ENCODE measurements around the gene TDRD7. TPM values are rescaled to one million over a fixed set of nuclear protein-coding genes. Genes with fewer than 3 reads are reported as not detected.

TDRD7 gene
- polyA plus RNA-seq, 1 experiment: 8.2 TPM

DNA sequence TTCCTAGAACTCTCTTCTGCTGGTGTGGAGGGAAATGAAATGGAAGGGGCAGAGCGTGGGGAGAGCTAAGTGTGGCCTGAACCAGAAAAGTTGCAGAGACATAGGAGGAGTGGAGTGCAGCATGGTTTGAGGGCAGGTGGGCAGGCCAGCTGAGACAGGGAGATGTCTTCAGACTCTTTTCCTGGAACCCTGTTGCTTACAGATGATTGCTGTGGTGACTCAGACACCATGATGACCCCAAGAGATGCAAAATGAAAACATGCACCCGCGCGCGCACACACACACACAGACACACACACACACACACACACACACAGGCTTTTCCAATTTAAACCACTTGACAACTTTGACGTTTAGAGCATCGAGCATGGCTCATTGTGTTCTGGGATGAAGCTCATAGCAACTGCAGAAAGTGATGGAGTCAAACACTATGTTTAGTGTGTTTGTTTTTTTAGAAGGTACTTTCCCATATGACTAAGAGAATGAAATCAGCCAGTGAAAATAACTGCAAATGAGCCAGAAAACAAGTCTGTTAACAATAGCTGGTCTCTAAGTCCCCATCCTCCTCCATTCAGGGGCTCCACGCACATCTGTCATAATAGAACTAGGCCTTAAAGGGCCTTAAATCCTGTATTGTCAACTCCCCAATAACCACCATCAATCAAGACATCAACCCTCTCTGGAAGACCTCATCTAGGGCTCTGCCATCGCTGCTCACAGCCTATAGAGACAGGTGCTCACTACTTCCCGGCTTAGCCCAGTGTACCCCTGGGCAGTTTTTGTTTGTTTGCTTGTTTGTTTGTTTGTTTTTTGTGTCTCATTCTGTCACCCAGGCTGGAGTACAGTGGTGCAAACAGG is 99.1 kb downstream of the TDRD7 start:
- POLR2A ChIA-PET: interaction anchor here (0.7 kb wide), 1 partner anchor 10 kb away, joined by 5 read pairs; the partner anchor contains the start of gene TMOD1
- Histone ChIP-seq H3K27ac (ENCODE audit: low read depth, low read length) (no peak overlapping the region), H3K4me3 (ENCODE audit: low read depth, low read length) (no peak overlapping the region), H3K27me3 (ENCODE audit: control insufficient read depth, insufficient read depth, low read length) (peaks cover 16% of the 10 kb centered on the region), H3K9me3 (ENCODE audit: control insufficient read depth, insufficient read depth, low read length) (no peaks in the 10 kb centered on the region)
- TF ChIP-seq, protein P1, sequence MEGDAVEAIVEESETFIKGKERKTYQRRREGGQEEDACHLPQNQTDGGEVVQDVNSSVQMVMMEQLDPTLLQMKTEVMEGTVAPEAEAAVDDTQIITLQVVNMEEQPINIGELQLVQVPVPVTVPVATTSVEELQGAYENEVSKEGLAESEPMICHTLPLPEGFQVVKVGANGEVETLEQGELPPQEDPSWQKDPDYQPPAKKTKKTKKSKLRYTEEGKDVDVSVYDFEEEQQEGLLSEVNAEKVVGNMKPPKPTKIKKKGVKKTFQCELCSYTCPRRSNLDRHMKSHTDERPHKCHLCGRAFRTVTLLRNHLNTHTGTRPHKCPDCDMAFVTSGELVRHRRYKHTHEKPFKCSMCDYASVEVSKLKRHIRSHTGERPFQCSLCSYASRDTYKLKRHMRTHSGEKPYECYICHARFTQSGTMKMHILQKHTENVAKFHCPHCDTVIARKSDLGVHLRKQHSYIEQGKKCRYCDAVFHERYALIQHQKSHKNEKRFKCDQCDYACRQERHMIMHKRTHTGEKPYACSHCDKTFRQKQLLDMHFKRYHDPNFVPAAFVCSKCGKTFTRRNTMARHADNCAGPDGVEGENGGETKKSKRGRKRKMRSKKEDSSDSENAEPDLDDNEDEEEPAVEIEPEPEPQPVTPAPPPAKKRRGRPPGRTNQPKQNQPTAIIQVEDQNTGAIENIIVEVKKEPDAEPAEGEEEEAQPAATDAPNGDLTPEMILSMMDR (IDR thresholded peaks at IDR 0.05; ENCODE audit: low read depth, low read length): no peak
- CTCF ChIA-PET: interaction anchor here (1.6 kb wide), 1 partner anchor 88 kb away, joined by 7 read pairs; no protein-coding TSS in a partner anchor
- DNase-seq (ENCODE audit: low read depth, low spot score): peak; percentile 53

DNA sequence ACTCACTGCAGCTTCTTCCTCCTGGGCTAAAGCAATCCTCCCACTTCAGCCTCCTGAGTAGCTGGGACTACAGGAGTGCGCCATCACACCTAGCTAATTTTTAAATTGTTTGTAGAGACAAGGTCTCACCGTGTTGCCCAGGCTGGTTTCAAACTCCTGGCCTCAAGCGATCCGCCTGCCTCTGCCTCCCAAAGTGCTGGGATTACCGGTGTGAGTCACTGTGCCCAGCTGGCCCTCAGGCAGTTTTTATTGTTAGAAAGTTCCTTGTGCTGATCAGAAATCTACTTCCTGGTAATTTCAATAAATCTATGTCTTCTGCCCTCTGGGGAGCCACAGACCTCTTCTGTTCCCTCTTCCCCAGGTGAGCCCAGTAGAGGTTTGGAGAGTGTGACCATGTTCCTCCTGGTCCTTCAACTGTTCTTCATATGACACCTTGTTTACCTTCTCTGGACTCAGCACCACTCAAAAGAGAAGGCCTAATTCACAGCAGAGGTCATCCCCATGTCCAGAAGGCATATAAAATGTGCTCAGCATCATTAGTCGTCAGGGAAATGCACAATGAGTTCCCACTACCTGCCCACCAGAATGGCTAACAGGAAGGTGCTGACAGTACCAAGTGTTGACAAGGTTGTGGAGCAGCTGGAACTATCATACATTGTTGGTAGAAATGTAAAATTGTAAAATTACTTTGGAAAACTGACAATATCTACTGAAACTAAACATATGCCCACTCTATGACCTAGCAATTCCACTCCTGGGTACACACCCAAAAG is 99.9 kb downstream of the TDRD7 start:
- ChIA-PET CTCF (interaction anchor here (1.6 kb wide), 1 partner anchor 87 kb away, joined by 7 read pairs; no protein-coding TSS in a partner anchor), POLR2A (interaction anchor here (0.7 kb wide), 1 partner anchor 11 kb away, joined by 5 read pairs; the partner anchor contains the start of gene TMOD1)
- peaks cover 16% of the 10 kb centered on the region for H3K27me3 ChIP-seq (ENCODE audit: control insufficient read depth, insufficient read depth, low read length)
- no peak for DNase-seq (ENCODE audit: low read depth, low spot score)
- H3K4me3 ChIP-seq (ENCODE audit: low read depth, low read length): no peak overlapping the region
- H3K9me3 ChIP-seq (ENCODE audit: control insufficient read depth, insufficient read depth, low read length): no peaks in the 10 kb centered on the region
- H3K27ac ChIP-seq (ENCODE audit: low read depth, low read length): no peak overlapping the region
- TF ChIP-seq, protein P1 (IDR thresholded peaks at IDR 0.05; ENCODE audit: low read depth, low read length): no peak

GRCh38 chr9:97512966-97513560 is 101.2 kb downstream of the TDRD7 start:
- DNase-seq (ENCODE audit: low read depth, low spot score): no peak
- H3K27ac ChIP-seq (ENCODE audit: low read depth, low read length): no peak overlapping the region
- ChIA-PET POLR2A (no interaction called here), CTCF (no interaction called here)
- H3K4me3 ChIP-seq (ENCODE audit: low read depth, low read length): no peak overlapping the region
- TF ChIP-seq, protein P1 (IDR thresholded peaks at IDR 0.05; ENCODE audit: low read depth, low read length): no peak
- no peaks in the 10 kb centered on the region for H3K9me3 ChIP-seq (ENCODE audit: control insufficient read depth, insufficient read depth, low read length)
- peaks cover 24% of the 10 kb centered on the region for H3K27me3 ChIP-seq (ENCODE audit: control insufficient read depth, insufficient read depth, low read length)

DNA sequence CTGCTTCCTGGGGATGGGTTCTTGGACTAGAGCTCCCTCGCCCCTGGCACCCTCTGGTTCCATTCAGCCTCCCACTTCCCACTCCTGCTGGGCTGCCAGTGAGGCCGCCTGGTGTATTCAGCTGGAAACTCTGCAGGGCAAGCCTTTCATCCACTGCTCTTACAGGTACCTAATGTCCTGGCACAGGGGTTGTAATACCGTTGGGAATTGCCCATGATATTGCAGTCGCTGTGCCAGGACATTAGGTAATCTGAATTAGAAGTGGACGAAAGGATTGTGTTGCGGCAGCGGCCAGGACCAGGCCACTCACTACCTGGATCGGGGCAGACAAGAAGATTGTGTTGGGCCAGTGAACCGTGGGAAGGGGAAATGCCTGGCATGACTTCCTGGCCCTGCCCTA is 102.6 kb downstream of the TDRD7 start:
- H3K27ac ChIP-seq (ENCODE audit: low read depth, low read length): no peak overlapping the region

More for the DNA sequence above, 102.6 kb downstream of the TDRD7 start:
- Histone ChIP-seq H3K9me3 (ENCODE audit: control insufficient read depth, insufficient read depth, low read length) (no peaks in the 10 kb centered on the region), H3K4me3 (ENCODE audit: low read depth, low read length) (no peak overlapping the region), H3K27me3 (ENCODE audit: control insufficient read depth, insufficient read depth, low read length) (peaks cover 21% of the 10 kb centered on the region)
- DNase-seq (ENCODE audit: low read depth, low spot score): no peak
- TF ChIP-seq, protein P1 (IDR thresholded peaks at IDR 0.05; ENCODE audit: low read depth, low read length): no peak
- POLR2A ChIA-PET: no interaction called here
- CTCF ChIA-PET: no interaction called here
